H1 (cell line): ENCODE data around the gene CRYBB3. TPM values are rescaled to one million over a fixed set of nuclear protein-coding genes. Genes with fewer than 3 reads are reported as not detected.

Experiments
- CTCF ChIA-PET: fragments of 300-600 bp; sonication (Branson Sonifier 250); formaldehyde crosslinking; loops from one replicate; lab custom pipeline; 2021; ENCODE audit not compliant: partially characterized antibody; lab: Charles Lee
- POLR2A ChIA-PET: fragments of 300-600 bp; sonication (Branson Sonifier 250); formaldehyde crosslinking; loops from one replicate; lab custom pipeline; 2021; ENCODE audit warnings: inconsistent platforms; ENCODE audit not compliant: partially characterized antibody; lab: Charles Lee
- DNase-seq, 2 experiments: peaks; one replicate each; pipeline versions ENCODE4 v3.0.0 to v3.0.0-alpha.2; 2010 to 2022; ENCODE audit warnings: low spot score in 2 of 2, low read depth in 1 of 2, mixed read lengths in 1 of 2
- FAIRE-seq: peaks from 2 replicates; lab custom pipeline; 2011; peaks lifted over from hg19 to GRCh38; lab: Jason Lieb, UNC
- H2AFZ ChIP-seq: 2 replicates; pipeline ENCODE4 v1.8.1; 2012; ENCODE audit warnings: low read length, inconsistent platforms
- H2AK5ac ChIP-seq: 2 replicates; pipeline ENCODE4 v1.6.1; 2013; ENCODE audit warnings: low read depth, low read length
- H2BK120ac ChIP-seq: replicated peaks from 2 replicates; pipeline ENCODE3; 2013; ENCODE audit warnings: low read depth, low read length, inconsistent platforms
- H2BK12ac ChIP-seq: 2 replicates; pipeline ENCODE4 v1.6.1; 2013; ENCODE audit warnings: low read depth, low read length
- H2BK15ac ChIP-seq: 2 replicates; pipeline ENCODE4 v1.6.1; 2013; ENCODE audit warnings: low read length
- H2BK20ac ChIP-seq: 2 replicates; pipeline ENCODE4 v1.6.1; 2013; ENCODE audit warnings: low read length
- H2BK5ac ChIP-seq: 2 replicates; pipeline ENCODE4 v1.6.1; 2013; ENCODE audit warnings: low read depth, low read length
- H3K14ac ChIP-seq: 2 replicates; pipeline ENCODE4 v1.6.1; 2013; ENCODE audit warnings: inconsistent platforms; ENCODE audit not compliant: insufficient read length
- H3K18ac ChIP-seq: 2 replicates; pipeline ENCODE4 v1.6.1; 2013; ENCODE audit warnings: low read length; ENCODE audit errors: extremely low read depth
- H3K23ac ChIP-seq: 2 replicates; pipeline ENCODE4 v1.6.1; 2013; ENCODE audit warnings: inconsistent platforms; ENCODE audit not compliant: insufficient read length
- H3K23me2 ChIP-seq: 2 replicates; pipeline ENCODE4 v1.6.1; 2013; ENCODE audit warnings: low read depth, low read length
- H3K27ac ChIP-seq: 2 replicates; pipeline ENCODE4 v1.6.1; 2011; ENCODE audit warnings: low read depth, low read length, inconsistent platforms
- H3K27me3 ChIP-seq, 4 experiments: replicated peaks in 1 of 4; 1 replicate in 1 of 4; 2 replicates in 3 of 4; pipeline versions ENCODE4 v1.6.1 to v1.8.1; 2011 to 2013; ENCODE audit warnings: low read length in 3 of 4, mild to moderate bottlenecking in 3 of 4, inconsistent platforms in 2 of 4, mixed read lengths in 2 of 4, moderate library complexity in 1 of 4; ENCODE audit not compliant: control insufficient read depth in 3 of 4, insufficient read depth in 3 of 4; ENCODE audit errors: extremely low read depth in 1 of 4
- H3K36me3 ChIP-seq, 4 experiments: 2 replicates each; pipeline versions ENCODE4 v1.6.1 to v1.8.1; 2011 to 2013; ENCODE audit warnings: mild to moderate bottlenecking in 4 of 4, low read length in 3 of 4, moderate library complexity in 2 of 4, control low read depth in 1 of 4, inconsistent platforms in 1 of 4; ENCODE audit not compliant: insufficient read depth in 4 of 4, control insufficient read depth in 2 of 4
- H3K4ac ChIP-seq: replicated peaks from 2 replicates; pipeline ENCODE3; 2013; ENCODE audit warnings: low read length, low read depth, mixed read lengths, inconsistent platforms; ENCODE audit not compliant: insufficient read length
- H3K4me1 ChIP-seq, 4 experiments: replicated peaks in 1 of 4; 1 replicate in 1 of 4; 2 replicates in 3 of 4; pipeline versions ENCODE4 v1.6.1 to v1.8.1; 2011 to 2013; ENCODE audit warnings: low read length in 3 of 4, inconsistent platforms in 2 of 4, mixed read lengths in 1 of 4; ENCODE audit not compliant: insufficient read depth in 4 of 4, control insufficient read depth in 3 of 4
- H3K4me2 ChIP-seq, 2 experiments: 2 replicates each; pipeline versions ENCODE4 v1.6.1 to v1.8.1; 2011 to 2013; ENCODE audit warnings: low read depth in 2 of 2, low read length in 2 of 2, control low read depth in 1 of 2, inconsistent platforms in 1 of 2, mild to moderate bottlenecking in 1 of 2; ENCODE audit not compliant: insufficient read depth in 1 of 2
- H3K4me3 ChIP-seq, 4 experiments: fragments of 200-600, 300-600 bp in 1 of 4; sonication (generic), shearing (Covaris generic), sonication (Bioruptor Twin) in 1 of 4; 2 replicates each; pipeline versions ENCODE4 v1.5.1 to v1.8.1; 2011 to 2016; ENCODE audit warnings: low read length in 4 of 4, low read depth in 3 of 4, control low read depth in 2 of 4, inconsistent platforms in 2 of 4, mild to moderate bottlenecking in 2 of 4, mixed read lengths in 1 of 4, moderate library complexity in 1 of 4; ENCODE audit not compliant: insufficient read depth in 2 of 4; ENCODE audit errors: extremely low read depth in 1 of 4
- H3K56ac ChIP-seq: replicated peaks from 2 replicates; pipeline ENCODE3; 2013; ENCODE audit warnings: low read depth, mild to moderate bottlenecking, mixed read lengths, low read length, inconsistent platforms; ENCODE audit not compliant: insufficient read length
- H3K79me1 ChIP-seq: 2 replicates; pipeline ENCODE4 v1.6.1; 2013; ENCODE audit warnings: low read depth, low read length, control low read depth
- H3K79me2 ChIP-seq, 2 experiments: 2 replicates each; pipeline versions ENCODE4 v1.6.1 to v1.8.1; 2012 to 2013; ENCODE audit warnings: low read length in 2 of 2, mild to moderate bottlenecking in 2 of 2, inconsistent platforms in 1 of 2; ENCODE audit not compliant: insufficient read depth in 2 of 2, control insufficient read depth in 1 of 2
- H3K9ac ChIP-seq, 4 experiments: replicated peaks in 1 of 4; 1 replicate in 1 of 4; 2 replicates in 3 of 4; pipeline versions ENCODE4 v1.6.1 to v1.8.1; 2011 to 2013; ENCODE audit warnings: low read depth in 3 of 4, low read length in 3 of 4, control low read depth in 2 of 4, mild to moderate bottlenecking in 2 of 4, moderate library complexity in 2 of 4, inconsistent platforms in 1 of 4; ENCODE audit errors: extremely low read depth in 1 of 4
- H3K9me3 ChIP-seq, 2 experiments: 2 replicates each; pipeline versions ENCODE4 v1.6.1 to v1.8.1; 2012 to 2013; ENCODE audit warnings: mild to moderate bottlenecking in 2 of 2, moderate library complexity in 2 of 2, control low read depth in 1 of 2, inconsistent platforms in 1 of 2, low read depth in 1 of 2, low read length in 1 of 2, mixed read lengths in 1 of 2; ENCODE audit not compliant: insufficient read depth in 2 of 2
- H4K20me1 ChIP-seq, 2 experiments: replicated peaks in 1 of 2; 2 replicates each; pipeline versions ENCODE3 to v1.8.1; 2011 to 2013; ENCODE audit warnings: inconsistent platforms in 2 of 2, low read length in 2 of 2, mild to moderate bottlenecking in 1 of 2; ENCODE audit not compliant: insufficient read depth in 2 of 2, control insufficient read depth in 1 of 2
- H4K5ac ChIP-seq: 2 replicates; pipeline ENCODE4 v1.6.1; 2013; ENCODE audit warnings: low read length, low read depth, mixed read lengths, inconsistent platforms; ENCODE audit not compliant: insufficient read length
- H4K8ac ChIP-seq: 2 replicates; pipeline ENCODE4 v1.8.0; 2013; ENCODE audit warnings: mild to moderate bottlenecking, moderate library complexity, low read length, inconsistent platforms; ENCODE audit not compliant: insufficient read depth; ENCODE audit errors: extremely low read depth
- H4K91ac ChIP-seq: replicated peaks from 2 replicates; pipeline ENCODE3; 2013; ENCODE audit warnings: low read length, mixed read lengths, inconsistent platforms; ENCODE audit not compliant: insufficient read length
- CREB1 ChIP-seq: IDR thresholded peaks from 2 replicates; pipeline ENCODE4 v1.6.1; 2012; ENCODE audit warnings: inconsistent platforms
- EP300 ChIP-seq, 2 experiments: IDR thresholded peaks; 1 replicate in 1 of 2; 2 replicates in 1 of 2; pipeline ENCODE4 v1.6.1; 2011 to 2012; ENCODE audit warnings: low read depth in 2 of 2, low read length in 2 of 2, mild to moderate bottlenecking in 2 of 2, borderline replicate concordance in 1 of 2, inconsistent platforms in 1 of 2, moderate library complexity in 1 of 2
- HDAC6 ChIP-seq: IDR thresholded peaks from one replicate; pipeline ENCODE4 v1.7.1; 2012; ENCODE audit warnings: low read depth, mild to moderate bottlenecking, inconsistent platforms, low read length, moderate library complexity
- KDM5A ChIP-seq: fragments of 200-600 bp; IDR thresholded peaks from 2 replicates; pipeline ENCODE4 v1.7.1; 2012; ENCODE audit warnings: mild to moderate bottlenecking, low read length, inconsistent platforms, mixed read lengths
- PHF8 ChIP-seq: fragments of 200-600 bp; sonication (generic); conservative IDR thresholded peaks from 2 replicates; pipeline ENCODE4 v1.7.1; 2012; ENCODE audit warnings: low read depth, mild to moderate bottlenecking, inconsistent platforms, low read length, moderate library complexity
- POLR2AphosphoS5 ChIP-seq: IDR thresholded peaks from 2 replicates; pipeline ENCODE4 v1.6.1; 2011; ENCODE audit warnings: low read depth, low read length
- RNF2 ChIP-seq: fragments of 200-900, 300-1000 bp; sonication (generic); IDR thresholded peaks from 2 replicates; pipeline ENCODE4 v1.7.1; 2016; ENCODE audit warnings: borderline replicate concordance, low read depth, mild to moderate bottlenecking, antibody characterized with exemption, low read length; ENCODE audit not compliant: poor library complexity, severe bottlenecking; ENCODE audit errors: missing control alignments
- SAP30 ChIP-seq: fragments of 300-600 bp; sonication (generic); IDR thresholded peaks from 2 replicates; pipeline ENCODE4 v1.7.1; 2012; ENCODE audit warnings: low read length, moderate library complexity, mild to moderate bottlenecking, inconsistent platforms; ENCODE audit not compliant: insufficient read depth, insufficient replicate concordance
- SIN3A ChIP-seq, 2 experiments: IDR thresholded peaks in 1 of 2; conservative IDR thresholded peaks in 1 of 2; 2 replicates each; pipeline ENCODE4 v1.6.1; 2011 to 2012; ENCODE audit warnings: low read length in 2 of 2, improper control_type of control experiment in 1 of 2, low read depth in 1 of 2, mild to moderate bottlenecking in 1 of 2
- SIX5 ChIP-seq: IDR thresholded peaks from 2 replicates; pipeline ENCODE4 v1.6.1; 2011; ENCODE audit warnings: mild to moderate bottlenecking, low read depth, low read length
- TBP ChIP-seq: IDR thresholded peaks from 2 replicates; pipeline ENCODE4 v1.6.1; 2011; ENCODE audit warnings: low read depth, low read length, improper control_type of control experiment
- WGBS, 2 experiments: shearing (Covaris generic) in 1 of 2; methylation state at CpG; one replicate each; pipeline versions ENCODE4 v1.1.6 to v1.1.7; 2013 to 2015; ENCODE audit warnings: low lambda C conversion rate in 2 of 2, mixed read lengths in 2 of 2, inconsistent platforms in 1 of 2, low coverage in 1 of 2, missing lambda C conversion rate in 1 of 2; ENCODE audit not compliant: insufficient replicate concordance in 2 of 2, insufficient coverage in 1 of 2, insufficient read length in 1 of 2; ENCODE audit errors: extremely low coverage in 1 of 2, missing lambda C conversion rate in 1 of 2; 5-methylcytosine and 5-hydroxymethylcytosine counted together
- polyA plus RNA-seq, 7 experiments: library from polyadenylated mRNA; depleted of rRNA in 3 of 7; stranded (reverse) in 5 of 7; unstranded in 2 of 7; fragments of >200 nt in 5 of 7; fragments of 200-250 nt in 2 of 7; gene quantifications; 1 replicate in 5 of 7; 2 replicates in 1 of 7; 4 replicates in 1 of 7; pipeline versions ENCODE4 v1.2.1 to v1.2.3, GENCODE V29; 2011 to 2013; ENCODE audit warnings: missing spikeins in 2 of 7, mixed read lengths in 2 of 7
- total RNA-seq: library from RNA; stranded (reverse); fragmentation: NEBNext Ultra II Directional; extraction: Animal tissue kit (Norgen Biotek cat#: 25700); gene quantifications from 2 replicates; pipeline ENCODE4 v1.2.1, GENCODE V29; 2021

The CRYBB3 gene
- total and polyA plus RNA-seq, 2 of the 8 experiments (the other 6 are each of a cell fraction or from before 2014, with no cell fraction given): 0.44 to 0.58 TPM

GRCh38 chr22:25169278-25170031 is 30.2 kb upstream of the CRYBB3 start:
- Histone ChIP-seq H3K9me3 (no peaks in the 10 kb centered on the region), H4K8ac (no peak overlapping the region), H2BK20ac (no peak overlapping the region), H2BK5ac (no peak overlapping the region; the same call in 1 of the 2 replicates), H3K4me3 (no peak overlapping the region), H3K4ac (no peak overlapping the region), H3K27me3 (no peaks in the 10 kb centered on the region), H2AK5ac (no peak overlapping the region), H4K20me1 (peaks cover 0 to 3% of the 10 kb centered on the region in 2 experiments), H3K36me3 (no peaks in the 10 kb centered on the region; a peak in 2 of 8 replicates), H3K56ac (no peak overlapping the region), H3K18ac (no peak overlapping the region; the same call in 1 of the 2 replicates), H2BK15ac (no peak overlapping the region), H3K79me2 (no peaks in the 10 kb centered on the region), H3K27ac (no peak overlapping the region), H3K4me1 (0 out of 7 replicates have a peak, but pooled peaks cover 0 to under 1% (median 0%) of the 10 kb centered on the region in 4 experiments), H2AFZ (no peak overlapping the region), H3K9ac (no peak overlapping the region), H3K4me2 (no peak overlapping the region), H2BK12ac (no peak overlapping the region), H2BK120ac (no peak overlapping the region), H4K91ac (no peak overlapping the region), H3K79me1 (no peaks in the 10 kb centered on the region), H4K5ac (no peak overlapping the region), H3K23ac (no peak overlapping the region), H3K14ac (no peak overlapping the region), H3K23me2 (no peaks in the 10 kb centered on the region)
- ChIA-PET CTCF (interaction anchor here (1.8 to 6.0 kb wide), 3 partner anchors 11 to 88 kb away, joined by 4 to 37 read pairs (median 6); no protein-coding TSS in a partner anchor), POLR2A (no interaction called here)
- DNase-seq (no peak), FAIRE-seq (no peak)
- 89% methylated on average over 17 of the region's 17 CpGs; no CpG with 5 or more reads in 1 of the 2 experiments for WGBS, 2 experiments
- no peak for TF ChIP-seq SIN3A (conservative IDR thresholded peaks at IDR 0.05 in 1 of 2, IDR thresholded peaks at IDR 0.05 in 1 of 2; ENCODE audit: low read depth in 1 of 2, low read length in 2 of 2)
- TF ChIP-seq TBP: no peak
- no peak for TF ChIP-seq KDM5A
- no peak for TF ChIP-seq CREB1
- no peak for TF ChIP-seq SAP30
- TF ChIP-seq PHF8: no peak
- TF ChIP-seq SIX5: no peak
- TF ChIP-seq EP300 (IDR thresholded peaks at IDR 0.05; ENCODE audit: borderline replicate concordance in 1 of 2, low read depth in 2 of 2, low read length in 2 of 2): no peak
- TF ChIP-seq POLR2AphosphoS5: no peak
- no peak for TF ChIP-seq HDAC6
- TF ChIP-seq RNF2: no peak
